ENCODE data around the gene RPS2.

Gene RPS2

GRCh38 chr16:1998852-1999801 lies 34.5 kb upstream of the RPS2 start:
- DNase-seq: no peak

- DNase-seq: no peak
These were observed 33.8 kb upstream of the RPS2 start for GRCh38 chr16:1998360-1998835.

- no peak for DNase-seq
These were observed 33.1 kb upstream of the RPS2 start for GRCh38 chr16:1997494-1998359.

- DNase-seq: no peak
These were observed 29.1 kb upstream of the RPS2 start for GRCh38 chr16:1993731-1994131.

GRCh38 chr16:1992704-1993317 lies 28.2 kb upstream of the RPS2 start:
- no peak for DNase-seq

GRCh38 chr16:1991948-1992703 lies 27.5 kb upstream of the RPS2 start:
- DNase-seq: peak; percentile 97 to 99

- DNase-seq: no peak
These were observed 26.9 kb upstream of the RPS2 start for GRCh38 chr16:1991588-1991947.

- peak in 1 of 2 experiments; percentile 33 for DNase-seq
These were observed 26.5 kb upstream of the RPS2 start for GRCh38 chr16:1991135-1991551.

- DNase-seq: no peak
These were observed 25.9 kb upstream of the RPS2 start for GRCh38 chr16:1990351-1991134.

- no peak for DNase-seq
These were observed 25.4 kb upstream of the RPS2 start for GRCh38 chr16:1990101-1990350.

GRCh38 chr16:1989209-1990100 lies 24.8 kb upstream of the RPS2 start, which contains the start of gene SYNGR3:
Gene SYNGR3 (plus strand): TSS chr16:1989970. CDS start chr16:1990103, 133 bp downstream.
- DNase-seq: no peak

- DNase-seq: no peak
These were observed 22.6 kb upstream of the RPS2 start for GRCh38 chr16:1987198-1987597.

- DNase-seq: no peak
These were observed 21.0 kb upstream of the RPS2 start for GRCh38 chr16:1985466-1986150.

GRCh38 chr16:1984347-1985225 lies 20.0 kb upstream of the RPS2 start:
- no peak for DNase-seq

- DNase-seq: peak; percentile 46 to 70
These were observed 19.1 kb upstream of the RPS2 start, which contains the start of gene GFER for GRCh38 chr16:1983544-1984346. Gene GFER (plus strand): TSS chr16:1984193. CDS start chr16:1984219, 26 bp downstream.

- no peak for DNase-seq
These were observed 18.4 kb upstream of the RPS2 start for GRCh38 chr16:1982991-1983543.

- no peak for DNase-seq
These were observed 17.4 kb upstream of the RPS2 start for GRCh38 chr16:1982013-1982433.

Measured in stimulated activated CD4-positive, alpha-beta T cell treated with anti-CD3 and anti-CD28 coated beads, Interleukin-4, amount 100 ng/mL, for 4 hours (primary cell).